ENCODE data around the gene BMERB1.

The BMERB1 gene

GRCh38 chr16:15495898-15496297 lies 61.5 kb downstream of the BMERB1 start:
- DNase-seq (ENCODE audit: low read depth, low spot score), result no peak

GRCh38 chr16:15498427-15499175 lies 64.2 kb downstream of the BMERB1 start:
- no peak for DNase-seq (ENCODE audit: low read depth, low spot score)

- peak; percentile 23 for DNase-seq (ENCODE audit: low read depth, low spot score)
Measured at GRCh38 chr16:15502041-15502725, 67.8 kb downstream of the BMERB1 start.

GRCh38 chr16:15506441-15506840 lies 72.1 kb downstream of the BMERB1 start:
- DNase-seq (ENCODE audit: low read depth, low spot score), result no peak

- DNase-seq (ENCODE audit: low read depth, low spot score), result no peak
Measured at GRCh38 chr16:15507301-15507958, 73.0 kb downstream of the BMERB1 start.

GRCh38 chr16:15507959-15508627 lies 73.7 kb downstream of the BMERB1 start:
- no peak for DNase-seq (ENCODE audit: low read depth, low spot score)

- DNase-seq (ENCODE audit: low read depth, low spot score), result no peak
Measured at GRCh38 chr16:15509051-15509592, 74.7 kb downstream of the BMERB1 start.

- peak; percentile 48 for DNase-seq (ENCODE audit: low read depth, low spot score)
Measured at GRCh38 chr16:15509593-15510535, 75.5 kb downstream of the BMERB1 start.

- no peak for DNase-seq (ENCODE audit: low read depth, low spot score)
Measured at GRCh38 chr16:15510992-15511391, 76.6 kb downstream of the BMERB1 start.

- DNase-seq (ENCODE audit: low read depth, low spot score), result no peak
Measured at GRCh38 chr16:15511759-15512487, 77.5 kb downstream of the BMERB1 start.

GRCh38 chr16:15513156-15513555 lies 78.8 kb downstream of the BMERB1 start:
- DNase-seq (ENCODE audit: low read depth, low spot score), result no peak

GRCh38 chr16:15515992-15516391 lies 81.6 kb downstream of the BMERB1 start:
- no peak for DNase-seq (ENCODE audit: low read depth, low spot score)

GRCh38 chr16:15516609-15517008 lies 82.2 kb downstream of the BMERB1 start:
- DNase-seq (ENCODE audit: low read depth, low spot score), result no peak

- no peak for DNase-seq (ENCODE audit: low read depth, low spot score)
Measured at GRCh38 chr16:15517743-15518377, 83.5 kb downstream of the BMERB1 start.

GRCh38 chr16:15518381-15519351 lies 84.3 kb downstream of the BMERB1 start:
- DNase-seq (ENCODE audit: low read depth, low spot score), result no peak

GRCh38 chr16:15519790-15520189 lies 85.4 kb downstream of the BMERB1 start:
- no peak for DNase-seq (ENCODE audit: low read depth, low spot score)

- no peak for DNase-seq (ENCODE audit: low read depth, low spot score)
Measured at GRCh38 chr16:15521390-15521757, 87.0 kb downstream of the BMERB1 start.

- no peak for DNase-seq (ENCODE audit: low read depth, low spot score)
Measured at GRCh38 chr16:15521758-15522509, 87.5 kb downstream of the BMERB1 start.

All from iPS DF 19.7 (cell line).